ENCODE measurements around the gene SH2D6.

Gene SH2D6

GRCh38 chr2:85433511-85434089, 15.1 kb downstream of the SH2D6 start:
- peak; percentile 82 for DNase-seq (ENCODE audit: low spot score)
- ChIA-PET CTCF (interaction anchor here (0.7 to 1.7 kb wide), 3 partner anchors 105 to 118 kb away, joined by 3 to 7 read pairs (median 5); partner anchors contain the start of gene MAT2A), POLR2A (ENCODE audit: low non-redundant PET) (interaction anchor here (2.5 kb wide), 1 partner anchor 106 kb away, joined by 10 read pairs; the partner anchor contains the start of gene MAT2A)
- TF ChIP-seq CTCF (conservative IDR thresholded peaks at IDR 0.05; ENCODE audit: low read depth) = no peak
- H3K27ac ChIP-seq = peak overlapping the region; percentile 96

- CTCF ChIA-PET = interaction anchor here (1.7 kb wide), 1 partner anchor 104 kb away, joined by 7 read pairs; the partner anchor contains the start of gene MAT2A
- no peak for DNase-seq (ENCODE audit: low spot score)
- POLR2A ChIA-PET (ENCODE audit: low non-redundant PET) = interaction anchor here (2.5 kb wide), 1 partner anchor 105 kb away, joined by 10 read pairs; the partner anchor contains the start of gene MAT2A
- no peak for TF ChIP-seq CTCF (conservative IDR thresholded peaks at IDR 0.05; ENCODE audit: low read depth)
- H3K27ac ChIP-seq = peak overlapping the region; percentile 96
These were observed 16.2 kb downstream of the SH2D6 start for GRCh38 chr2:85434696-85435095.

GRCh38 chr2:85435220-85435958, 16.9 kb downstream of the SH2D6 start:
- no peak for DNase-seq (ENCODE audit: low spot score)
- no peak for TF ChIP-seq CTCF (conservative IDR thresholded peaks at IDR 0.05; ENCODE audit: low read depth)
- H3K27ac ChIP-seq = peak overlapping the region; percentile 96
- ChIA-PET CTCF (interaction anchor here (1.7 kb wide), 1 partner anchor 103 kb away, joined by 7 read pairs; the partner anchor contains the start of gene MAT2A), POLR2A (ENCODE audit: low non-redundant PET) (no interaction called here)

GRCh38 chr2:85435981-85436835, 17.7 kb downstream of the SH2D6 start:
- ChIA-PET CTCF (no interaction called here), POLR2A (ENCODE audit: low non-redundant PET) (no interaction called here)
- TF ChIP-seq CTCF (conservative IDR thresholded peaks at IDR 0.05; ENCODE audit: low read depth) = no peak
- peak overlapping the region; percentile 96 for H3K27ac ChIP-seq
- DNase-seq (ENCODE audit: low spot score) = no peak

- POLR2A ChIA-PET (ENCODE audit: low non-redundant PET) = interaction anchor here (0.6 to 0.9 kb wide), 2 partner anchors 35 to 102 kb away, joined by 4 to 5 read pairs; partner anchors contain the start of gene MAT2A
- no peak for TF ChIP-seq CTCF (conservative IDR thresholded peaks at IDR 0.05; ENCODE audit: low read depth)
- H3K27ac ChIP-seq = peak overlapping the region; percentile 96
- no peak for DNase-seq (ENCODE audit: low spot score)
- CTCF ChIA-PET = interaction anchor here (0.6 to 1.2 kb wide), 3 partner anchors 12 to 103 kb away, joined by 3 read pairs; no protein-coding TSS in a partner anchor
These were observed 18.4 kb downstream of the SH2D6 start for GRCh38 chr2:85436836-85437487.

Data from RWPE1 (cell line).